ENCODE measurements around the gene ZFP36L1.

ZFP36L1 gene

GRCh38 chr14:68792979-68793733 lies at the start of gene ZFP36L1:
TSS of gene ZFP36L1 (minus strand) at chr14:68793067. CDS start at chr14:68792938, 129 bp downstream.
- peak; percentile 50 for DNase-seq (ENCODE audit: low spot score)

- DNase-seq (ENCODE audit: low spot score), result no peak
Measured at GRCh38 chr14:68842298-68842697, 49.4 kb upstream of the ZFP36L1 start.

DNA sequence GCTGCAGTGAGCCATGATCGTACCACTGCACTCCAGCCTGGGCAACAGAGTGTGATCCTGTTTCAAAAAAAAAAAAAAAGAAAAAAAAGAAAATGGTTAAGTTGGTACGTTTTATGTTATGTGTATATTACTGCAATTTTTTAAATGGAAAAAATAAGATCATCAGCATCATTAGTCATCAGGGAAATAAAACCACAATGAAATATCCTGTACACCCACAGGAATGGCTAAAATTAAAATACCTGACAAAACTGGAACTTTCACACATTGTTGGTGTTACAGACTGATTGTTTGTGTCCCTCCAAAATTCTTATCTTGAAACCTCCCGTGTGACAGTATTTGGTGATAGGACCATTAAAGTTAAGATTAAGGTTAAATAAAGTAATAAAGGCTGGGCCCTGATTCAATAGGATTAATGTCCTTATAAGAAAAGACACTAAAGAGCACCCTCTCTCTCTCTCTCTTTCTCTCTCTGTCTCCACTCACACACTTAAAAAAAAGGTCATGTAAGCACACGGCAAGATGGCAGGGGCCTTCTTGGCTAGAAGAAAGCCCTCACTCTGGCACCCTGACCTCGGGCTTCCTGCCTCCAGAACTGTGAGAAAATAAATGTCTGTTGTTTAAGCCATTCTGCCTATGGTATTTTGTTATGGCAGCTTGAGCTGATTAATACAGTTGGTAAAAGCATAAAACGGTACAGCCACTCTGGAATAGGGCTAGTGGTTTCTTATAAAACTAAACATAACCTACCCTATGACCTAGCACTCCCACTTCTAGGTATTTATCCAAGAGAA lies 48.3 kb upstream of the ZFP36L1 start:
- no peak for DNase-seq (ENCODE audit: low spot score)

DNA sequence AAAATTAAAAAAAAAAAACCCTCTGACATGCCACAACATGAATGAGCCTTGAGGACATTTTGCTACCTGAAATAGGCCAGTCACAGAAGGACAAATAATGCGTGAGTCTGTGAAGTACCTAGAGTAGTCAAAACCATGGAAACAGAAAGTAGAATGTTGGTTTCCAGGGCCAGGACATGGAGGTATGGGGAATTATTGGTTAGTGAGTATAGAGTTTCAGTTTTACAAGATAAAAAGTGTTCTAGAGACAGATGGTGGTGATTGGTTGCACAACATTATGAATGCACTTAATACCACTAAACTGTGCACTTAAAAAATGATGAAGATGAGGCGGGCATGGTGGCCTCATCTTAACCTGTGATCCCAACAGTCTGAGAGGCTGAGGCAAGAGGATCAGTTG lies 47.6 kb upstream of the ZFP36L1 start:
- DNase-seq (ENCODE audit: low spot score), result no peak

DNA sequence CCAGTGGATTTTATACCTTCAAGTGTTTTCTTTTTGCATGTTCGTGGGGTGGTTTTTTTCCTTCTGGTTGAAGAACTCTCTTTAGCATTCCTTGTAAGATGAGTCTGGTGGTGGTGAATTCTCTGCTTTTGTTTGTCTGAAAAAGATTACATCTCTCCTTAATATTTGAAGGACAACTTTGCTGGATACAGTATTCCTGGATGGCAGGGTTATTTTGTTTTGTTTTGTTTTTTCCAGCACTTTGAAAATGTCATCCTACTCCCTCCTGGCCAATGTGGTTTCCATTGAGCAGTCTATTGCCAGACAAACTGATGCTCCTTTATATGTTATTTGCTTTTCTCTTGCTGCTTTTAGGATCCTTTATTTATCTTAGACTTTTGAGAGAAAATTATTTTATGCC lies 43.2 kb upstream of the ZFP36L1 start:
- DNase-seq (ENCODE audit: low spot score), result no peak

- DNase-seq (ENCODE audit: low spot score), result no peak
Measured at GRCh38 chr14:68834816-68835215, 41.9 kb upstream of the ZFP36L1 start.

DNA sequence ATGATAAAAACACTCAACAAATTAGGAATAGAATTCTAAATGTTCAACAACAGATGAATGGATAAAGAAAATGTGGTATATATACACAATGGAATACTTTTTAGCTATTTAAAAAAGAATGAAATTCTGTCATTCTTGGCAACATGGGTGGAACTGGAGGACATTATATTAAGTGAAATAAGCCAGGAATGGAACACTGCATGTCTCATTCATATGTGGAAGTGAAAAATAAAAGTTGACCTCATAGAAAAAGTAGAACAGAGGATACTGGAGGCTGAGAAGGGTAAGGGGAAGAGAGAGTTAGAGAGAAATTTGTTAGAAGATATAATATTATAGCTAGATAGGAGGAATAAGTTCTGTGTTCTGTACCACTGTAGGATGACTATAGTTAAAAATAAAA lies 35.8 kb upstream of the ZFP36L1 start:
- DNase-seq (ENCODE audit: low spot score), result no peak

- DNase-seq (ENCODE audit: low spot score), result no peak
Measured at GRCh38 chr14:68825729-68826128, 32.9 kb upstream of the ZFP36L1 start.

GRCh38 chr14:68824517-68825347 lies 31.9 kb upstream of the ZFP36L1 start:
- DNase-seq (ENCODE audit: low spot score), result peak; percentile 82

GRCh38 chr14:68824207-68824516 lies 31.3 kb upstream of the ZFP36L1 start:
- DNase-seq (ENCODE audit: low spot score), result no peak

GRCh38 chr14:68823434-68824206 lies 30.8 kb upstream of the ZFP36L1 start:
- no peak for DNase-seq (ENCODE audit: low spot score)

DNA sequence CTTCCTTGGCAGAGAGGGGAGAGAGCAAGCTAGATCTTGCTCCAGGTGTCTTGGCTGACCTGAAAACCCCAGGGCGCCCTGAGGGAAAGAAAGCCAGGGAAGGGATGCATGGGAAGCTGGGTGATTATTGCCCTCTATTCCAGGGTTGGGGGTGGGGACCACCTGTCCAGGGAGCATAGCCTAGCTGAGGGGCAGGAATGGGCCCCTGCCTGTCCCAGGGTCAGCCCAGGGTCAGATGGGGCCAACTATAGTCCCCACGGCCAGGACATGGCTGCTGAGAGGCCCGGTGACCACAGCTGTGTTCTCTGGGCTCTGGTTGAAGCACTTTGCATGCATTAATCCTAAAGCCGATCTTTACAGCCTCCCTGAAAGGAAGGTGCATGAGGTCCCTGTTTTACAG lies 30.1 kb upstream of the ZFP36L1 start:
- DNase-seq (ENCODE audit: low spot score), result no peak

- no peak for DNase-seq (ENCODE audit: low spot score)
Measured at GRCh38 chr14:68822132-68822651, 29.3 kb upstream of the ZFP36L1 start.

DNA sequence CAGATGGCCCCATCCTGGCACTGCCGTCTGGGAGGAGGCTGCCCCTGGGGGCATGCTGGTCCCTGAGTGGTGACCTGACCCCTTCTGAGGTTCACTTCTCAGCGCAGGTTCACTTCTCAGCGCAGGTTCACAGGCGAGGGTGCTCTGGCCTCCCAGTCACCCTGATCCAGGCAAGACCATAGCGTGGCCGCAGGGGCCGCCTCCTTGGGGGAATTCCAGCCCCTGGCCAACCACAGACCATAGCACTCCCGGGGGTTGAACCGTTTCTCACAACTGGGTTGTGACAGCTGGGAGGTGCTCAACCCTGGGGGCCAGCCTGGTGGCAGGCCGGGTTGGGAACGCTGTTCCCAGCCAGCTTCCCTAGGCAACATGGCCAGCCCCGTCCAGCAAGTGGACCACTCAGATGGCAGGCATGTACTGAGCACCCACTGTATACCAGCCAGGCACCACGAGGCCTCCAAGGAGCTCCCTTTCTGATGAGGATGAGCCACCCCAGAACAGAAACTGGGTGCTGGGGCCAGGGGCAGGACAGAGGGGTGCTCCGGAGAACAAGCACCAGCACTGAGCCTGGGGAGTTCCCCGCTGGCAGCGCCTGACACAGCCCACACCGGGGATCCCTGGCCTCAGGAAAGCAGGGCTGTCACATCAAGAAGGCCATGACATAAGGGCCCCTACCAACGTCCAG lies 28.3 kb upstream of the ZFP36L1 start:
- DNase-seq (ENCODE audit: low spot score), result no peak

- no peak for DNase-seq (ENCODE audit: low spot score)
Measured at GRCh38 chr14:68820536-68820935, 27.7 kb upstream of the ZFP36L1 start.

GRCh38 chr14:68820119-68820518 lies 27.3 kb upstream of the ZFP36L1 start:
- no peak for DNase-seq (ENCODE audit: low spot score)

DNA sequence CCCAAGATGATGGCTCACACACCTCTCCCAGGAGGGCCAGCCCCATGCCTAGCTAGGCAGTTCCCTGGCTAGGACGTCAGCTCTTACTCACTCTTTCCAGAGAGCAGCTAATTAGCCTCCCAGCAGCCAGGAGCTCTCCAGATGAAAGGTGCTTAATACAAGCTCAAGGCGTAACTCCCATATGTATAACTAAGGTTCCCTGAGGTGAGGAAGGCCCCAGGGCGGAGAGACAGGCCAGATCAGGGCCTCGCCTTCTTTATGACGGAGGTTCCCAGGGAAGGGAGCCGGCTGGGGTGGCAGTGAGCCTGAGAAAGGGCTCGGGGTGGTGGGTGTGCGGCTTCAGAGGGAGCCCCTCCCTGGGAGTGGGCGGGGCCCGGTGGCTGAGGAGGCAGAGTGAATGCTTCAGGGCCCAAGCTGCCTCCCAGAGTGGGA lies 26.4 kb upstream of the ZFP36L1 start:
- no peak for DNase-seq (ENCODE audit: low spot score)

DNA sequence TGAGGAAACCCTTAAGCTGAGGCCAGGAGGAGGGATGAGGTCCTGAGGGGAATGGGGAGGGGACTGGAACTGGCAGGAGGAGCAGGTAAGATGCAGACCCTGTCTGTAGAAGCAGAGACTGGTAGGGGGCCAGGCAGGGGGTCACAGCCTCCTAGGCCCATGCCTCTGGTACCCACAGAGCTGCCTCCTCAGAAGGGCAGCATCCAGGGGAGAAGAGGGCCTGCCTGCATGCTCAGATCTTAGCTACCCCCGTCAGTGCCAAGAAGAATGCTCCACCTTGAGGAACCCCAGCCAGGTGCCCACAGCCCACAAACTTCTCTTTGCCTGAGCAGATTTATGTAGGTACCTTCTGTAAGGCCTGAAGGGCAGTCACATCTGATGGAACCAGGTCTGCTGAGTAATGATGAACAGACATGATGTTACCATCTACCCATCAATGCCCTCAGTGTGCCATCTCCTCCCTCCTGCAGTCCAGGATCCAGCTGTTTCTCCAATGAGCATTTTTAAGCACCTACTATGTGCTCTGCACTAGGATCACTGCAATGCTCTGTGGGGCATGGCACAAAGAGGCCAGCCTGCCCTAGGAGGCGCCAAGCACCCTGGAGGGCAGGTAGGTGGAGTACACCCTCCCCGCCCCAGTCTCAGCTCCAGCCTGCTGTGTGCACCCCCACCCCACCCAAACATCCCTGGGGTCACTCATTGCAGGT lies 24.8 kb upstream of the ZFP36L1 start:
- no peak for DNase-seq (ENCODE audit: low spot score)

DNA sequence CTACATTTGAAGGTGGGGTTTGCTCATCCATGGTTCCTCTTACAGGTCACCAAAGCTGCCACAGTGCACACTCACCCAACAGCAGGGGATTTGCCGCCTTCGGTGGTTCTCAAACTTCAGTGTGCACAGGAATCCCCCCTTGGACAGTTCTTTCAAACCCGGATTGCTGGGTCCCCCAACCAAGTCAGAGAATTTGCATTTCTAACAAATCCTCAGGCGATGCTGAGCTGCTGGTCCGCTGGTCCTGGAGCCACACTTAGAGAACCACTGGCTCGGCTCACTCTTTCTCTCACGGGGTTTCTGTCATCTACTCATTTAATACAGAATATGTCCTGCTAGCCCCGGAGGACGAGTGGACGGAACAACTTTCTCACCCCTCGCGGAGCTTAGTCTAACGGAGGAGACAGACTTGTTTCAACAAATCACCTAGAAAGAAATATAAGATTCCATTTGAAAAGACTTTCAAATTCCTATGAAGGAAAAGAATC lies 24.1 kb upstream of the ZFP36L1 start:
- no peak for DNase-seq (ENCODE audit: low spot score)
